H1 (cell line): ENCODE data around the gene VAPB.

ENCODE experiments used
- BRCA1 ChIP-seq: IDR thresholded peaks from 2 replicates; pipeline ENCODE4 v1.6.1; 2012; ENCODE audit warnings: low read depth, low read length, improper control_type of control experiment
- CEBPB ChIP-seq: IDR thresholded peaks from 2 replicates; pipeline ENCODE4 v1.6.1; 2012; ENCODE audit warnings: low read depth, low read length
- MAFK ChIP-seq: IDR thresholded peaks from 2 replicates; pipeline ENCODE4 v1.6.1; 2012; ENCODE audit warnings: low read depth, mild to moderate bottlenecking, improper control_type of control experiment, low read length
- POLR2A ChIP-seq, 2 experiments: IDR thresholded peaks; 1 replicate in 1 of 2; 2 replicates in 1 of 2; pipeline ENCODE4 v1.6.1; 2011; ENCODE audit warnings: low read depth in 2 of 2, low read length in 2 of 2, mild to moderate bottlenecking in 2 of 2; ENCODE audit errors: control extremely low read depth in 1 of 2
- RAD21 ChIP-seq, 2 experiments: IDR thresholded peaks in 1 of 2; conservative IDR thresholded peaks in 1 of 2; 2 replicates each; pipeline ENCODE4 v1.6.1; 2011; ENCODE audit warnings: low read depth in 2 of 2, low read length in 2 of 2, improper control_type of control experiment in 1 of 2, inconsistent platforms in 1 of 2, mild to moderate bottlenecking in 1 of 2, moderate library complexity in 1 of 2
- TF ChIP-seq, protein P1 (sequence below), 3 experiments: IDR thresholded peaks; 1 replicate in 2 of 3; 2 replicates in 1 of 3; pipeline versions ENCODE4 v1.5.1 to v1.6.1; 2011; ENCODE audit warnings: low read length in 3 of 3, mild to moderate bottlenecking in 3 of 3, inconsistent platforms in 2 of 3, low read depth in 1 of 3, moderate library complexity in 1 of 3; ENCODE audit not compliant: insufficient read depth in 1 of 3; ENCODE audit errors: control extremely low read depth in 1 of 3

DNA sequence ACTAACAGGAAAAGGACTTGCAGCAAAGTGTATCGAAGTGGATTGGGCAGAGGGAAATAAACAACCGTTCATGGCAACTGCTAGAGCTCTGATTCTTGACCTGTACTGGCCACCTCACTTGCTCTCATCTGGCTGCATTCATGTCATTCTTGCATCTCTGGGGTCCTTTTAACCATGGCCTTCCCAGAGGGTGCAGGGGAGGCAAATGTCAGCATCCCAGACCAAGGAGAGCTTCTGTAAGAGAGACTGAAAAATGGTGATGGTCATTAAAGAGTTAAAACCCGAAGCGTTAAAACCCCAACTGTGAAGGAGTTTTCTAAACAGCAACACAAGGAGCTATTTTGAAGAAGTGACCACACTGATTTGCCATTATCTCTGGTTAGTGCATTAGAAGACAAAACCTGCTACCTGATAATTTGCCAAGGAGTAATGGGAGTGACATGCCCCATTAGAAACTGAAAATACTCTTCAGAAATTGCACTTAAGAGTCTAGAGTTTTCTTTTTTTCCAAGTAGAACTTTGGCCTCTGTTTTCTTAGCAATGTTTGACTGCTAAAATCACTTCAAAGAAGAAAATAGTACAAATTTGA, 63.7 kb downstream of the VAPB start:
- TF ChIP-seq RAD21 (IDR thresholded peaks at IDR 0.05 in 1 of 2, conservative IDR thresholded peaks at IDR 0.05 in 1 of 2; ENCODE audit: low read depth in 2 of 2, low read length in 2 of 2): no peak
- TF ChIP-seq, protein P1, sequence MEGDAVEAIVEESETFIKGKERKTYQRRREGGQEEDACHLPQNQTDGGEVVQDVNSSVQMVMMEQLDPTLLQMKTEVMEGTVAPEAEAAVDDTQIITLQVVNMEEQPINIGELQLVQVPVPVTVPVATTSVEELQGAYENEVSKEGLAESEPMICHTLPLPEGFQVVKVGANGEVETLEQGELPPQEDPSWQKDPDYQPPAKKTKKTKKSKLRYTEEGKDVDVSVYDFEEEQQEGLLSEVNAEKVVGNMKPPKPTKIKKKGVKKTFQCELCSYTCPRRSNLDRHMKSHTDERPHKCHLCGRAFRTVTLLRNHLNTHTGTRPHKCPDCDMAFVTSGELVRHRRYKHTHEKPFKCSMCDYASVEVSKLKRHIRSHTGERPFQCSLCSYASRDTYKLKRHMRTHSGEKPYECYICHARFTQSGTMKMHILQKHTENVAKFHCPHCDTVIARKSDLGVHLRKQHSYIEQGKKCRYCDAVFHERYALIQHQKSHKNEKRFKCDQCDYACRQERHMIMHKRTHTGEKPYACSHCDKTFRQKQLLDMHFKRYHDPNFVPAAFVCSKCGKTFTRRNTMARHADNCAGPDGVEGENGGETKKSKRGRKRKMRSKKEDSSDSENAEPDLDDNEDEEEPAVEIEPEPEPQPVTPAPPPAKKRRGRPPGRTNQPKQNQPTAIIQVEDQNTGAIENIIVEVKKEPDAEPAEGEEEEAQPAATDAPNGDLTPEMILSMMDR (IDR thresholded peaks at IDR 0.05; ENCODE audit: control extremely low read depth in 1 of 3, insufficient read depth in 1 of 3, low read depth in 1 of 3, low read length in 3 of 3): no peak
- no peak for TF ChIP-seq POLR2A (IDR thresholded peaks at IDR 0.05; ENCODE audit: control extremely low read depth in 1 of 2, low read depth in 2 of 2, low read length in 2 of 2)
- no peak for TF ChIP-seq BRCA1
- no peak for TF ChIP-seq CEBPB
- TF ChIP-seq MAFK: no peak
